GM12865 (cell line): ENCODE measurements around the gene TRIP13.

ENCODE experiments used
- DNase-seq: peaks from one replicate; pipeline ENCODE4 v3.0.0; 2010; ENCODE audit warnings: low read depth
- H3K4me3 ChIP-seq: 2 replicates; pipeline ENCODE4 v1.5.1; 2011; ENCODE audit warnings: mild to moderate bottlenecking, low read depth, low read length, control low read depth
- TF ChIP-seq, protein P1 (sequence below): IDR thresholded peaks from 2 replicates; pipeline ENCODE4 v1.5.1; 2011; ENCODE audit warnings: low read length, control low read depth, low read depth, inconsistent platforms; ENCODE audit not compliant: insufficient read depth; ENCODE audit errors: missing control alignments

The TRIP13 gene

DNA sequence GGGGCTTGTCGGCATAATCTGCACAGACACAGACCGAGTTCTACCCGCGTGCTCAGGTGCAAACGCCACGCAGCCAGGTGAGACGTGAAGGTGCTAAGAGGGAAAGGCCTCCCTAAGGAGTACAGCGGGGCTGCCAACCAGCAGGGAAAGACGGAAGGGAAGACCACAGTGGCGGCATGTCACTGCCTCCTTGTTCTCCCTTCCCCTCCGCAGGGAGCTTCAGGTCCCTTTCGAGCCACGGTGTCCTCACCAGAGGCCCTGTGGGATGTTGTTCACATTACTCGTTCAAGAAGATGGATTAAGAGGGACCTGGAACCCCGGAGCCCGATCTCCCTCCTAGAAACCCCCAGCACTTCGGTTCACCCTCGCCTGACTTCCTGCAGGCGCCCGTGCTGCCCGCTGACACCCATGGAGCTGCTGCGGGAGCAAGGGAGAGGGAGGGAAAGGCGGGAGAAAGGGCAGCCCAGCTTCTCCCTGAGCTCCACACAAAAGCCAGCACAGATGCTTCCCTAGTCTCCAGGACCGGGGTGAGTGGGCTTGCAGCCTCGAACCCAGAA, 769 bp upstream of the TRIP13 start:
- TF ChIP-seq, protein P1, sequence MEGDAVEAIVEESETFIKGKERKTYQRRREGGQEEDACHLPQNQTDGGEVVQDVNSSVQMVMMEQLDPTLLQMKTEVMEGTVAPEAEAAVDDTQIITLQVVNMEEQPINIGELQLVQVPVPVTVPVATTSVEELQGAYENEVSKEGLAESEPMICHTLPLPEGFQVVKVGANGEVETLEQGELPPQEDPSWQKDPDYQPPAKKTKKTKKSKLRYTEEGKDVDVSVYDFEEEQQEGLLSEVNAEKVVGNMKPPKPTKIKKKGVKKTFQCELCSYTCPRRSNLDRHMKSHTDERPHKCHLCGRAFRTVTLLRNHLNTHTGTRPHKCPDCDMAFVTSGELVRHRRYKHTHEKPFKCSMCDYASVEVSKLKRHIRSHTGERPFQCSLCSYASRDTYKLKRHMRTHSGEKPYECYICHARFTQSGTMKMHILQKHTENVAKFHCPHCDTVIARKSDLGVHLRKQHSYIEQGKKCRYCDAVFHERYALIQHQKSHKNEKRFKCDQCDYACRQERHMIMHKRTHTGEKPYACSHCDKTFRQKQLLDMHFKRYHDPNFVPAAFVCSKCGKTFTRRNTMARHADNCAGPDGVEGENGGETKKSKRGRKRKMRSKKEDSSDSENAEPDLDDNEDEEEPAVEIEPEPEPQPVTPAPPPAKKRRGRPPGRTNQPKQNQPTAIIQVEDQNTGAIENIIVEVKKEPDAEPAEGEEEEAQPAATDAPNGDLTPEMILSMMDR = no peak
- peak; percentile 18 for DNase-seq
- H3K4me3 ChIP-seq = peak overlapping the region; percentile 82

DNA sequence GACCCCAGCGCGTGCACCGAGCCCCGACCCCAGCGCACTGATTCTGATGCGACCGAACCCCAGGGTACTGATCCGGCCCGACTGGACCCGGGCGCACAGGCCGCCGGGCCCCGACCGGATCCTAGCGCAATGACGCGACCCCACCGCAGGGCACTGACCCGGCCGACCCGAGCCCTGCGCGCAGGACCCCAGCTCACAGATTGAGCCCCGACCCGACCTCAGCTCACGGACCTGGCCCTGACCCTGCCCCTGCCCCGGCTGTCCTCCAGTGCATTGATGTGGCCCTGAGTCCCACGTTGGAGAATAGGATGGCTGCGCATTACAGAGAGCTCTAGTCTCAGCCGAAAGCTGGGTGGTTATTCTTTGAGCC, 438 bp downstream of the TRIP13 start:
- no peak for DNase-seq
- TF ChIP-seq, protein P1 = no peak
- peak overlapping the region; percentile 65 for H3K4me3 ChIP-seq

DNA sequence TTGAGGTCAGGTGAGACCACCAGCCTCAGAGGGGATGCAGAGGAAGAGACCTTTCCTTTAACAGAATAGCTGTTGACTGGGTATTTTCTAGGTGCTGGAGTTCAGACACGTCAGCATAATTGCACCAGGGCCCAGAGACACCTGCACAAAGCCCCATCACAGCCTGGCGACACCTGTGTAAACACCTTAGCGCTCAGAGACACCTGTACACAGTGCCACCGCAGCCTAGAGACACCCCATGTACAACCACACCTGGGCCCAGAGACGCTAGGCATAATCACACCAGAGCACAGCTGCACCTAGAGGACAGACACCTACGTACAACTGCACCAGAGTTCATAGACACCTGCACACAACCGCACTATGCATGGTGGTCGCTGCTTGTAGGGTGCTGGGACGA, 1.0 kb downstream of the TRIP13 start:
- H3K4me3 ChIP-seq = peak overlapping the region; percentile 65
- DNase-seq = no peak
- TF ChIP-seq, protein P1 = no peak

DNA sequence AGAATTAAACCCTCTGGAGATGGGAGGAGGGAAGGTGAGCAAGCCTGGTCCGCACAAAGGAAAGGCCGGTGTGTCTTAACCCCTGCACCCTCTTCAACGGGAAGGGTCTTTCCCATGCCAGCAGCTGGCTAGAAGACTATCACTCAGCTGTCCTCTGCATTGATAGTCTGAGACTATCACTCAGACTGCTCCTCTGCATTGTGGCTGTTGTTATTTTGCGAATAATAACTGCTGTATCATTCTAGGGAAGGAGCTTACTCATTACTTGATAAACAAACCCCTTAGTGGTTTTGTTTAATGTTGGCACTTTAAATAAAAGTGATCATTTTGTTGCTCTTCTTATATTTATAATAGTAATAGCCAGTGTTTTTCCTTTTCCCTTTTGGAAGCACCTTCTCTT, 8.1 kb downstream of the TRIP13 start:
- no peak for DNase-seq
- no peak overlapping the region for H3K4me3 ChIP-seq
- TF ChIP-seq, protein P1 = no peak

DNA sequence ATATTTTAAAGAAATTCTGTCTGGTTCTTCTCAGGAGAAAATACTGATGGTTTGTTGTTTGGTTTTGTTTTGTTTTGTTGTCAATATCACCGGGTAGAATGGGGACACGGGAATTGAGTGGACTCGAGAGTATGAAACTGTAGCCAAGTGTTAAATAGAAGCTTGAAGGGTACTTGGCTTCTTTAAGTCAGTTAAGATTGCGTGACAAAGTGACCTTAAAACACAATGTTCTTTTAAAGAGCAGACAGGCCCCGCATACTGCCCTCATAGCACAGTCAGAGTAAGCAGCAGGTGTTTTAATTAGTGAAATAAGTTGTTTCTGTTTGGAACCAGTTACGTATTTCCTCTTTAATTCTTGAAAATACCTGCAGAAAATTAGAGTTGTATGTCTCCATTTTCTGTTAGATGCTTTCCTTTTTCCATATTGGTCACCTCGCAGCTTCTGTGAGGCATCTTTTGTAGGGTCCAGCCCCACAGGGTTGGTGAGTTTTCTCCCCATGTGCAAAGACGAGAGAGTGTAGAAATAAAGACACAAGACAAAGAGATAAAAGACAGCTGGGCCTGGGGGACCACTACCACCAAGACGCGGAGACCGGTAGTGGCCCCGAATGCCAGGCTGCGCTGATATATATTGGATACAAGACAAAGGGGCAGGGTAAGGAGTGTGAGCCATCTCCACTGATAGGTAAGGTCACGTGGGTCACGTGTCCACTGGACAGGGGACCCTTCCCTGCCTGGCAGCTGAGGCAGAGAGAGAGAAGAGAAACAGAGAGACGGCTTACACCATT, 9.6 kb downstream of the TRIP13 start:
- TF ChIP-seq, protein P1 = no peak
- H3K4me3 ChIP-seq = no peak overlapping the region

DNA sequence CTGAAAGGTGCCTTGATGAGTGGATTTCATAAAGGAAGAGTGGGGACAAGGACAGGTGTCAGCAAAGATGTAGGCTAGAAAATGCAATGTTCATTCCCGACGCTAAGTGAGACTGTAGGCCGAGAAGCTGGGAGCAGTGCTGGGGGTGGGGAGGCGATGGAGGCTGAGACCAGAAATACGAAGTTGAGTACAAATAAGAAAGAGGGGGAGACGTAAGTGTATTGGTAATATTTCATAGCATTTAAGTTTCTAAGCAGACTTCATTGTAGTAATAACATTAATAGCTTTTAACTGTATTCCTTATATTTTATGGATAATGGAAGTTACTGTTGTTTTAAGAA, 11.0 kb downstream of the TRIP13 start:
- TF ChIP-seq, protein P1 = no peak
- DNase-seq = no peak
- H3K4me3 ChIP-seq = no peak overlapping the region

More for the DNA sequence above, 9.6 kb downstream of the TRIP13 start:
- no peak for DNase-seq
